SJCRH30 (cell line): ENCODE measurements around the gene PUM1. TPM values are rescaled to one million over a fixed set of nuclear protein-coding genes. Genes with fewer than 3 reads are reported as not detected.

Experiments
- DNase-seq, 2 experiments: peaks; one replicate each; pipeline ENCODE4 v3.0.0-alpha.2; 2015 to 2020
- H3K27ac ChIP-seq: fragments of 250-450 bp; sonication (Bioruptor Pico); 2 replicates; pipeline ENCODE4 v1.5.1; 2020; ENCODE audit warnings: mild to moderate bottlenecking, moderate library complexity
- H3K27me3 ChIP-seq: fragments of 250-450 bp; sonication (Bioruptor Pico); 2 replicates; pipeline ENCODE4 v1.5.1; 2020; ENCODE audit warnings: mild to moderate bottlenecking, moderate library complexity
- H3K36me3 ChIP-seq: fragments of 250-450 bp; sonication (Bioruptor Pico); 2 replicates; pipeline ENCODE4 v1.5.1; 2020; ENCODE audit warnings: mild to moderate bottlenecking, moderate library complexity
- H3K4me1 ChIP-seq: fragments of 250-450 bp; sonication (Bioruptor Pico); 2 replicates; pipeline ENCODE4 v1.5.1; 2020; ENCODE audit warnings: mild to moderate bottlenecking, moderate library complexity
- H3K4me3 ChIP-seq: fragments of 250-450 bp; sonication (Bioruptor Pico); 2 replicates; pipeline ENCODE4 v1.5.1; 2020; ENCODE audit warnings: mild to moderate bottlenecking, moderate library complexity
- H3K9me3 ChIP-seq: fragments of 250-450 bp; sonication (Bioruptor Pico); replicated peaks from 2 replicates; pipeline ENCODE4 v1.5.1; 2020; ENCODE audit warnings: mild to moderate bottlenecking, moderate library complexity
- total RNA-seq: library from RNA; depleted of rRNA; stranded (reverse); fragments of >200 nt; shearing (Covaris generic); gene quantifications from 2 replicates; pipeline ENCODE4 v1.2.3, GENCODE V29; 2014

Gene PUM1
- total RNA-seq, 1 experiment from 2014 or later: 99.1 TPM

DNA sequence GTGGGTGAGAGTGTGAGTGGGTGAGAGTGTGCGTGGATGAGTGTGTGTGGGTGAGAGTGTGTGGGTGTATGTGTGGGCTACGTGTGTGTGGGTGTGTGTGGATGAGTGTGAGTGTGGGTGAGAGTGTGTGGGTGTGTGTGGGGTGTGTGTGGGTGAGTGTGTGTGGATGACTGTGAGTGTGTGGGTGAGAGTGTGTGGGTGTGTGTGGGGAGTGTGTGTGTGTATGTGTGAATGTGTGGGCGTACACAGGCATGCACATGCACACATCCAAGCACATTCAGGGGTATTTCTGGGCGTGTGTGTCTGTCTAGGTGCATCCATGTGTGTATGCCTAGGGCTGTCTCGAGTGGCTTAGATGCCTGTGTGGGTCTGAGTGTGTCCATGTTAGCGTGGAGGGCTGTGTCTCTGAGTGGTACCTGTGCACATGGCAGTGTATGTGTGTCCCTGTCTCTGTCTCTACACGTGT, 171.0 kb downstream of the PUM1 start:
- Histone ChIP-seq H3K27me3 (no peaks in the 10 kb centered on the region), H3K9me3 (no peaks in the 10 kb centered on the region), H3K4me3 (no peak overlapping the region), H3K4me1 (peaks cover 23% of the 10 kb centered on the region), H3K27ac (no peak overlapping the region), H3K36me3 (peaks cover 4% of the 10 kb centered on the region; the same call in 1 of the 2 replicates)
- DNase-seq: no peak

DNA sequence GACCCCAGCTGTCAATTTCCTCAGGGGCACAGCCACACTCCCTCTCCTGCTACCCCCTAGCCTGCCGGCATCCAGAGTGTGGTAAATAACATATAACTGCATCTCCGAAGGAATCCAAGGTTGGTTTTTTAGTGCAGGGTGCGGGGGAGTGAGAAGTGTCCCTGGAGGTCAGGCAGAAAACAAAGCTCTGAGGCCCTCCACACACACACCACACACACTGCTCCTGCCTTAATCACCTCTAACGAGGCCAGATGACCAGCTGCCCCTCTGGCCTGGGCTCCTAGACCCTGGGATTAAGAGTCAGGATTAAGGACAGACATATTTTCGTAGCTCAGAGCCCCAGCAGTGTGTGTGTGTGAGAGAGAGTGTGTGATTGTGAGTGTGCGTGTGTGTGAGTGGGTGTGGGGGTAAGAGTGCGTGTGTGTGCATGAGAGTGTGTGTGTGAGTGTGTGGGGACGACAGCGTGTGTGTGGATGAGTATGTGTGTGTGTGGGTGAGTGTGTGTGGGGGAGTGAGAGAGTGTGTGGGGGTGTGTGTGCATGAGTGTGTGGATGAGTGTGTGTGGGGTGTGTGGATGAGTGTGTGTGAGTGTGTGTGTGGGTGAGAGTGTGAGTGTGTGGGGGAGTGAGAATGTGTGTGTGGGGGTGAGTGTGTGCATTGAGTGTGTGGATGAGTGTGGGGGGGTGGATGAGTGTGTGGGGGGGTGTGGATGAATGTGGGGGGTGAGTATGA, 171.6 kb downstream of the PUM1 start:
- Histone ChIP-seq H3K9me3 (no peaks in the 10 kb centered on the region), H3K27me3 (no peaks in the 10 kb centered on the region), H3K36me3 (peaks cover 4% of the 10 kb centered on the region; the same call in 1 of the 2 replicates), H3K4me3 (no peak overlapping the region), H3K4me1 (peaks cover 23% of the 10 kb centered on the region), H3K27ac (no peak overlapping the region)
- DNase-seq: no peak

DNA sequence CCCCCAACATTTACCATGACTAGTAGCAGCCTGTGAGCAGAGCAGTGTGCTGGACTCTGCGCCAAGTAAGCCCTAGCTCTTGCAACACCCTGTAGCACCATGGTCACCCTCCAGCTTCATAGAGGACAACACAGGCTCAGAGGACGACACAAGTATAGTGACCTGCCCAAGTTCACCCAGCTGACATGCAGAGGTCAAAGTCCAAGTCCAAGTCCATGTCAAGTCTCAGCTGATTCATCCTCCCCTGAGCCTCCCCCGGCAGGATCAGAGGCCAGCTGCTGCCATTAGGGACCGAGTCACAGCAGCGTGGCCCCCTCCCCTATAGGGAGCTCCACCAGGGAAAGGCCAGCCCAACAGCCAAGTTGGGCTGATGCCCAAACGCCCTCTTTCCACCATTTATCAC, 172.8 kb downstream of the PUM1 start:
- H3K27ac ChIP-seq: no peak overlapping the region

DNA sequence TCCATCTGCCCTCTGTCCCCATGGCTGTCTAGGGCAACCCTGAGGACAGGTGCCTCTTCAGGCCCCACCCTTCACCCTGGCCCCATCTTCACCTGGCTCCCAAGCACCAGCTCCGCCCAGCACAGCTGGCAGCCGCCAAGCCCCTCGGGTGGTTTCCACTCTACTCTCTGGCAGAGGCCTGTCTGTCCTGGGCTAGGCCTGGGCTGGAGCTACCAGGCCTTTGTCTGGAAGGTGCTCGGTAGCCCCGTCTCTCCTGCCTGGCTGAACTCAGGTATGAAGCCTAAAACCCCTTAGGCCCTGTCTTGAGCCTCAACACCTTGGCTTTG, 174.3 kb downstream of the PUM1 start:
- no peak overlapping the region for H3K27ac ChIP-seq
- H3K36me3 ChIP-seq: peaks cover 2% of the 10 kb centered on the region; the same call in 1 of the 2 replicates
- no peaks in the 10 kb centered on the region for H3K9me3 ChIP-seq
- DNase-seq: no peak
- H3K4me1 ChIP-seq: peaks cover 48% of the 10 kb centered on the region
- H3K27me3 ChIP-seq: no peaks in the 10 kb centered on the region
- H3K4me3 ChIP-seq: no peak overlapping the region

More for the DNA sequence above, 172.8 kb downstream of the PUM1 start:
- Histone ChIP-seq H3K4me3 (no peak overlapping the region), H3K27me3 (no peaks in the 10 kb centered on the region), H3K9me3 (no peaks in the 10 kb centered on the region), H3K4me1 (peaks cover 35% of the 10 kb centered on the region), H3K36me3 (peaks cover 4% of the 10 kb centered on the region; the same call in 1 of the 2 replicates)
- no peak for DNase-seq

DNA sequence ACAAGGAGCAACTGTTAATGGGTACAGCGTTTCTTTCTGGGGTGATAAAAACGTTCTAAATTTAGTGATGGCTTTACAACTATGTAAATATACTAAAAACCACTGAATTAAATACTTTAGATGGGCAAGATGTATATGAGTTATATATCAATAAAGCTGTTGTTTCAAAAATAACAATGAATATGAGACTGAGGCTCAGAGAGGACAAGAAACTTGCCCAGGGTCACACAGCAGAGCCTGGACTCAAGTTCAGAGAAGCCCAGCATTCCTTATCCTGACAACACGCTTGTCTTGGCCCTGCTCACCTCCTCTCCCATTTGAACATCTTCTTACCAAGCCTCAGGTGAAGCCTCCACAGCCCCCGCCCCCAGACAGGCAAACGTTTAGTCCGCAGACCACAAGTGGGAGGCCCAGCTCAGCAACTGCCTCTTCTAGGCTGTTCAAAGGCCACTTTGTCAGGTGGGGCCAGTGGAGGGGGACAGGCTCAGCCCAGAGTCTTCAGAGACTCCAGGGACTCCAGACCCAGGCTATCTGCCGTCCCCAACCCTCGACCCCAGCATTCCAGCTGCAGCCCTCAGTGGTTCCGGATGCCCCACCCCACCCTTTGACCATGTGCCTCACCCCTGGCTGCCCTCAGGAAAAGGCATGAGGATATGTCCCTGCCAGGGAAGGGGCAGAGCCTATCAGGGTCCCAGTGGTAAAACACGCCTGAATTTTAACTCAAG, 174.9 kb downstream of the PUM1 start:
- DNase-seq: no peak
- Histone ChIP-seq H3K36me3 (no peaks in the 10 kb centered on the region), H3K4me3 (no peak overlapping the region)

DNA sequence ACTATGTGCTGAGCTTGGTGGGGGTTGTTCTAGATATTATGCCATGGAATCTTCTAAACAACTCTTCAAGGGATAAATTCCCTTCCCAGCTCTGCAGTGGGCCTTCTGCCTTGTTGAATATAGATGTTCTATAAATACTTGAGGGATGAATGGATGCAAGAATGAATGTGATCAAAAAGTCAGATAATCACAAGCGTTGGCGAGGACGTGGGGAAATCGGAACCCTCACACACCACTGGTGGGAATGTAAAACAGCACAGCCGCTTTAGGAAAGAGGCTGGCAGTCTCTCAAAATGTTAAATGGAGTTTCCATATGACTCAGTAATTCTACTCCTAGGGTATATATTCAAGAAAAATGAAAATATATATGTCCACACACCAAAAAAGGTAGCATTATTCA, 176.0 kb downstream of the PUM1 start:
- Histone ChIP-seq H3K36me3 (no peaks in the 10 kb centered on the region), H3K9me3 (no peaks in the 10 kb centered on the region), H3K4me3 (no peak overlapping the region), H3K4me1 (peaks cover 57% of the 10 kb centered on the region), H3K27ac (no peak overlapping the region), H3K27me3 (no peaks in the 10 kb centered on the region)
- no peak for DNase-seq

More for the DNA sequence above, 174.9 kb downstream of the PUM1 start:
- Histone ChIP-seq H3K4me1 (peaks cover 49% of the 10 kb centered on the region), H3K27me3 (no peaks in the 10 kb centered on the region), H3K9me3 (no peaks in the 10 kb centered on the region), H3K27ac (no peak overlapping the region)

DNA sequence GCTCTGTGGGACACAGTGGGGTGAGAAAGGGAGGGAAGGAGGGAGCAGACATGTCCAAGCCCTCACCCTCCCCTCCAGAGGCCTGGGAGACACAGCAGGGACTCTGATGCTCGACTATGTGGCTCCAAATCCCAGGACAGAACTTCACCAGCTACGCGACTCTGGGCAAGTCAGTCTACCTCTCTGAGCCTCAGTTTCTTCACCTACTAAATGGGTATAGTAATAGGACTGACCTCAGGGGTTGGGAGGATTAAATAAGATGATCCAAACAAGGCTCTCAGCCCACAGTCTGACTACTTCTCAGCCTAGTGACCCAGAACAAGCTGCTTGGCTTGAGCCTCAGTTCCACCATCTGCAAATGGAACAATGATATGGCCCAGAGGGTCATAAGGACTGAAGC, 176.5 kb downstream of the PUM1 start:
- Histone ChIP-seq H3K9me3 (no peaks in the 10 kb centered on the region), H3K27me3 (no peaks in the 10 kb centered on the region), H3K36me3 (no peaks in the 10 kb centered on the region), H3K27ac (peak overlapping the region; percentile 92), H3K4me3 (no peak overlapping the region), H3K4me1 (peaks cover 61% of the 10 kb centered on the region)
- DNase-seq: no peak

DNA sequence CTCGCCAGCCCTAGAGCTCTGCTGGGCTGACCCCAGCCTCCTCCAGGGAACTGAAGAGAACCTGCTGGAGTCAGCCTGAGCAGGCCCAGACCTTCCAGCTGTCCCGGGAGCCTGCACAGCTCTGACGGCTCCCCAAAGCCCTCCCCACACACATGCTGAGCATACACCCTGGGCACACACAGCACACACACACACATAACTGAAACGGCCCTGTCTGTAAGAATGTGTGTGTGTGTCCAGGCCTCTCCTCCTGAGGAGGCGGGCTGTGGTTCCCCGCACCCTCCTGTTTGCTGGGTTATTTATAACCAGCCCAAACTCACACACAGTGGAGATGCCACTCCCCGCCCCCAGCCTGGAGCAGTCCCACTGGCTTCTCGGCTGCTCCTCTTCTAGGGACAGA, 177.1 kb downstream of the PUM1 start:
- Histone ChIP-seq H3K9me3 (no peaks in the 10 kb centered on the region), H3K4me3 (no peak overlapping the region), H3K27ac (peak overlapping the region; percentile 92), H3K27me3 (no peaks in the 10 kb centered on the region), H3K4me1 (peaks cover 61% of the 10 kb centered on the region), H3K36me3 (no peaks in the 10 kb centered on the region)
- peak; percentile 95 for DNase-seq

DNA sequence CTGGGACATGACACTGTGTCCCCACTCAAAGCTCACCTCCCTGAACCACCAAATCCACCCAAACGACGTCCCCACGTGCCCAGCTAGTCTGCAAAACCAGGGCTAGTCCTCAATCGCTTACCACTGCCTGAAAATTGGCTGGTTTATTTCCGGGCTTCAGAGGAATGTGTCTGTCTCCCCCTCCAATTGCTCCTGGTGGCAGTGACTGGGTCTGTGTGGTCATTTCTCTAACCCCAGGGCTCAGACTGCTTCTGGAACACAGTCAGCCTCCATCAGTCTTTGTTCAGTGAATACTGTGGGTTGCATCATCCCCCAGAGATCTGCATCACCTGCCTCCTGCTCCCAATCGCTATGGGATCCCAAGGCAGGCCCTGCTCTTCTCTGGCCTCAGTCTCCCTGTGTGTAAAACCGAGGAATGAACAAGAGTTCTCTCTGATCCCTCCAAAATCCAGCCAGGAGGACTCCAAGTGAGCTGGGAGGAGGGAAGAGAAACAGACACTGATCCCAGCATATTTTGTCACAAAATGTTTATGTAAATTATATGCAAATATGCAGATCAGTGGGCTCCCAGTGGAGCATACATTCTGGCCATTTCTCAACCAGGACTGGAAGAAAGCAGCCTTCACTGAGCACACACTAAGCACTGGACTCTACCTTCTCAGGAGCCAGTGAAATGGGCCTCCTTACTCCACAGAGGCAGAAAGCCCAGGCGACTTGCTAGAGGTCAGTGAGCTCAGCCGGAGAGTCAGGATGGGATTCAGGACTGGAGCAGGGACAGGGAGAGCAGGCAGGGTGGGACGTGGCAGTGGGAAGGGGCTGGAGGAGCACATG, 177.8 kb downstream of the PUM1 start:
- Histone ChIP-seq H3K4me3 (no peak overlapping the region), H3K27ac (peak overlapping the region; percentile 92), H3K36me3 (no peaks in the 10 kb centered on the region), H3K9me3 (no peaks in the 10 kb centered on the region), H3K27me3 (no peaks in the 10 kb centered on the region), H3K4me1 (peaks cover 64% of the 10 kb centered on the region)
- peak; percentile 57 to 67 for DNase-seq

DNA sequence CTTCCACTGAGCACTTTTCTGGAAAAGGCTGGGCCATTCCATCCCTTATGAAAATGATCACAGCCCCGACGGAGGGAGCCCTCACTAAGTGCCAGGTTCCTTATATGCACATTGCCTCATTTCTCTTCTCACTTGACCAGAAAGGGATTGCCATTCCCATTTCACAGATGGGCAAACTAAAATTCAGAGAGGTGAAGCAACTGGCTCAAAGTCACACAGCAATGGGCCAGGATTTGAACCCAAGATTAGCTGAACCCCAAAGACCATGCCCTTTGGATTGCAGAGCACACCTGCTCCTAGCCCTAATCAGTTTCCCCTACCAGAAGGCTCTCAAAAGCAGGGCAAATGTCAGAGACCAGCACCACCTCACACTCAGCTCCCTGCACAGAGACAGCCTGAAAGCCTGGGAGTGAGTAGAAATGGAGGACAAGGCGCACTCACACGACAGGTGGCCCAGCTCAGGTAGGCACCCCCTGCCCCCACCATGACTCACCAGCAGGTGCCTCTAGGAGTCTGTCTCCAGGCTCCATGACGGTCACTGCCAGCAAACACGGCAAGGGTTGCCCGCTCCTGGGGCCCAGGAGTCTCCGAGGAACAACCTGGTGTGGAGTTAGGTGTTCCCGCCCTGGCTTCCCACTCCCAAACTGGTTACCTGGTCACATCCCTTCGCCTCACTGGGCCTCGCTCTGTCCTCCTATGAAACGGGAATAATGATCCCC, 178.6 kb downstream of the PUM1 start:
- H3K36me3 ChIP-seq: no peaks in the 10 kb centered on the region
- no peak for DNase-seq
- no peaks in the 10 kb centered on the region for H3K27me3 ChIP-seq
- H3K4me3 ChIP-seq: no peak overlapping the region
- peaks cover 72% of the 10 kb centered on the region for H3K4me1 ChIP-seq
- no peaks in the 10 kb centered on the region for H3K9me3 ChIP-seq
- peak overlapping the region; percentile 92 for H3K27ac ChIP-seq

DNA sequence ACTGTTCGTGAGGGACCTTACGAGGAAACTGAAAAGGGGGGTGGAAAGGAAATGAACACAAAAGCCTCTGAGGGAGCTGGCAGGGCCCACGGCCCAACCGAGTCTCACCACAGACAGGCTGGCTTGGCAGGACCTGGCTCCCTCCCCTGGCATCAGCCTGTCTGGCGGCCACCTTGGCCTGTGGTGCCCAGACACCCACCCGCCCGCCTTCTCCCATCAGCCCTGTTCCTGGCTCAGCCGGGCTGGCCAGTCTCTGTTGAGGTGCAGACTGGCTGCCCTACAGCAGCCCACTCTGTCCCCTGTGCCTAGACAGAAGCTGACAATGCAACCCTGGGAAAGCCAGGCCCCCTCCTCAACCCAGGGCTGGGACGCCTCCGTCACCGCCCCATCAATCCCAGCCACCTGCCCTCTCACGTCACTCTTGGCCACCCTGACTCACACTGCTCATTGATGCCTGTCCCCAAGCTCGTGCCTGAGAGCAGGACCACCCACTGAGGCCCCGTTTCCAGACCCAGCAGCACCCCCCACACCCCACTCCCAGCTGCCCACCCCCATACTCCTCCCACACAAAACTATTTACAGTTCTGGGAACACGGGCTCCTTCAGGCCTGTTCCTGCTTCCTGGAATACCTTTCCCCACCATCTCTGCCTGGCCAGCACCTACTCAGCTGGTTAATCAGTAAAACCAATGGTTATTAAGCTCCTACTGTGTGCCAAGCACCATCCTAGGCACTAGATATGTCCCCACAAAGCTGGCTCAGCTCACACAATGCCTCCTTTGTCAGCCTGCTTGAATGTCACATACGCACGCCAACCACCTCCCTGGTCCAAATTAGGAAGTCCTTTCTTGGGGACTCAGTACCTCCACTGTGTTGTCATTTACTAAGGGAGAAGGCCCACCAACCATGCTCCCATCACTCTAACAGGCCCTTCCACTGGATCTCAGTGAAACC, 179.7 kb downstream of the PUM1 start:
- Histone ChIP-seq H3K27ac (peak overlapping the region; percentile 92), H3K4me3 (no peak overlapping the region), H3K4me1 (peaks cover 82% of the 10 kb centered on the region), H3K27me3 (no peaks in the 10 kb centered on the region), H3K9me3 (no peaks in the 10 kb centered on the region), H3K36me3 (no peaks in the 10 kb centered on the region)
- peak; percentile 96 to 97 for DNase-seq

DNA sequence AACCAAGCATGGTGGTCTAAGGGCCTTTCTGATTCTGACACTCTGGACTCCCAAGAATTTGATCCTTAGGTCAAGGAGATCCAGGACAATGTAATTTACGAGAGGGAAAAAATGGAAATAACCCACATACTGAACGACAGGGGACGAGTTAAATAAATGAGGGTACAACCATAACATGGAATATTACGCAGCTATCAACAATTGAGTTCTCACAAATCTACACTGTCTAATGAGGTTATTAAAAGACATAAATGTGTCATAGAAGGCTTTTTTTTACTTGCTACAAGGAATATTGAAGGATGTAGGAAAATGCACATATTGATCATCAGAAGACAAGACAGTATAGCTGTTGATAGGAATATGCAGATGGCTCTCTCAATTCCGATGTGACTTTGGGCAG, 180.8 kb downstream of the PUM1 start:
- Histone ChIP-seq H3K27ac (peak overlapping the region; percentile 35), H3K36me3 (no peaks in the 10 kb centered on the region), H3K4me3 (no peak overlapping the region), H3K4me1 (peaks cover 90% of the 10 kb centered on the region), H3K9me3 (no peaks in the 10 kb centered on the region), H3K27me3 (no peaks in the 10 kb centered on the region)
- no peak for DNase-seq

DNA sequence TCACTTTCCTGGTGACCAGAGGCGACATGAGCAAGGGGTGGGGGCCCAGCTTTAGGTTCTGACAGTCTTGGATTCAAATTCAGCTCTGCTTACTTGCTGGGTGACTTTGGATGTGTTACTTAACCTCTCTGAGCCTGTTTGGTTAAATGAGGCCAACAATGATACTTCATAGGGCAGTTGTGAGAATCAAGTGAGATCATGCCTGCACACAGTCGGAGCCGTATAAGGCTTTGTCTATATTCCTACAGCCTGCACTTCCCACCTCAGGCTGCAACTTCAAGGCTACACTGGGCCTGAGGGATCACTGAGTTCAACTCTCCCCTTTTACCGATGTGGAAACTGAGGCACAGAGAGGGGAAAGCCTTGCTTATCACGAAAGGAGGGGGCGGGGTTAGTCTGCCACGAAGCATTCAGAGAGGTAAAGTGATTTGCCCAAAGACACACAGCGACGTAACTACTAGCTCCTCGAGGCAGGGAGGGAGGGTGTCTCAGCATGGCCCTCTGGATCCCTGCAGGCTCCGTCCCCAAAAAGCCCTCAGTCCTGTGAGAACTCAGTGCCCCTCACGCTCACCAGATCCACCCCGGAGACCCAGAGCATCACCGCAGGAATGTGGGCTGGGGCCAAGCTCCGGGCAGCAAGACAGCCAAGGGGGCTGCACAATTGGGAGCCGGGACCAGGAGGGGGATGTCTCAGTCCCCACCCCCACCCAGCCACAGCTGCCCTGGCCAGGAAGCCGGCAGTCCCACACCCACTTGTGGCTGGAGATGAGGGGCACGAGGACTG, 181.9 kb downstream of the PUM1 start:
- Histone ChIP-seq H3K4me3 (no peak overlapping the region), H3K27ac (peak overlapping the region; percentile 35), H3K36me3 (peaks cover under 1% of the 10 kb centered on the region; the same call in 1 of the 2 replicates), H3K9me3 (no peaks in the 10 kb centered on the region), H3K27me3 (no peaks in the 10 kb centered on the region), H3K4me1 (peaks cover 92% of the 10 kb centered on the region)
- peak; percentile 90 to 92 for DNase-seq
